GM18507 (cell line): ENCODE data around the gene EPN2.

Source experiments
- DNase-seq: peaks from one replicate; pipeline ENCODE4 v3.0.0; 2011; ENCODE audit warnings: low read depth; ENCODE audit not compliant: insufficient read length; ENCODE audit errors: extremely low spot score
- FAIRE-seq: peaks from 2 replicates; lab custom pipeline; 2011; peaks lifted over from hg19 to GRCh38; lab: Jason Lieb, UNC

The EPN2 gene

GRCh38 chr17:19304751-19305150, 67.6 kb downstream of the EPN2 start:
- DNase-seq: no peak
- FAIRE-seq: no peak

DNA sequence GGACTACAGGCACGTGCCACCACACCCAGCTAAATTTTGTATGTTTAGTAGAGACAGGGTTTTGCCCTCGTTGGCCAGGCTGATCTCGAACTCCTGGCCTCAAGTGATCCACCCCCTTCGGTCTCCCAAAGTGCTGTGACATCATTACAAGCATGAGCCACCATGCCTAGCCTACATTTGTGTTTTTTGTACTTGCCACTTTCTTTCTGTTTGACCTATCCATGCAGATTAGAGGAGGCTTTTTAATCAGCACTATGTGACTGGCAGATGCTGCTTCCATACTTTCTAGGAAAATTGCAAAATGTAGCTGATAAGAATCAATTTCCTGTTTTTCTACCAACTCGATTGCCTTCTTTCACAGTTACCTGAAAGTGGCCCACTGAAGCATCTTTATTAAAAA, 68.1 kb downstream of the EPN2 start:
- DNase-seq (no peak), FAIRE-seq (no peak)

GRCh38 chr17:19305761-19306159, 68.6 kb downstream of the EPN2 start:
- DNase-seq (no peak), FAIRE-seq (no peak)

DNA sequence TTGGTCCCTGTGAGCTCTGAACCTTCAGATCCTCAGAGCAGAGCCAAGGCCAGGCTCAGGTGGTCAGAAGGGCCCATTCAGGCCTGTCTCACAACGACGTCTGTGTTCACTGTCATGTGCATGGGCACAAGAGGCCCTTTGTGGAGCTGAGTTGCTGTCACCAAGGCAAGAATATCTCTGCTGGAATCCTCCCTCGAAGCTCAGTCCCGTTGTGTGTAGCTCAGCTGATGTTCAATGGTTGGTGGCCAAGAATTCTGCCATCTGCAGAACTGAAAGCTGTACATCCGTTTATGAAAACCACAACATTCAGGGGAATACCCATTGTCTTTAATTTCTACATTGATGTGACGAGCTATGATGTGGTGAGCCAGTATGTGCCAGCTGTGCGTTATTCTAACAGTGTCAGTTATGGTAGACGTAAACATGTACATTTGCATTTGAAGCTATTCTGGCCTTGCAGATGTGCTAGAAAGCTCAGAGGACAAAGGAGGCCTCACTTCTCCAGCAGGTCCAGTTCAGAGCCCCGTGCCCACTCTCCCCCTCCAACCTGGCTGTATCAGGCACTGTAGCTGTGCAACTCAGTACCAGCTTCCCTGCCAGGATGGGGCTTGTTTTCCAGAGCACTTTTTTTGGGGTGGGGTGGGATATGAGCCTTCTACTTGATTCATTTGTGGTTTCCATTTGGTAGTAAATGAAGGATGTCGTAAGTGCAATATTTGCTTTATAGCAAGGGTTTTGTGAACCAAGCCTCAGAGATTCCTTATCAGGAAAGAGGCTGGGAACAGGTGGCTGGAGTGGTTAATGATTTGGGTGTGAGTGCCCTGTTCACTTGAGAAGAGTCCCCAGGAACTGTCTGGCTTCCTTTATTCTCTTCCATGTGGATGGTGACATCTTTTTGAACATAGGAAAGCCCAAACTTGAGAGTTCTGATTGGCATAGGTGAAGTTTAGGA, 69.3 kb downstream of the EPN2 start:
- FAIRE-seq (peak; percentile 98), DNase-seq (peak; percentile 53)

GRCh38 chr17:19307521-19307920, 70.4 kb downstream of the EPN2 start:
- DNase-seq (no peak), FAIRE-seq (no peak)

DNA sequence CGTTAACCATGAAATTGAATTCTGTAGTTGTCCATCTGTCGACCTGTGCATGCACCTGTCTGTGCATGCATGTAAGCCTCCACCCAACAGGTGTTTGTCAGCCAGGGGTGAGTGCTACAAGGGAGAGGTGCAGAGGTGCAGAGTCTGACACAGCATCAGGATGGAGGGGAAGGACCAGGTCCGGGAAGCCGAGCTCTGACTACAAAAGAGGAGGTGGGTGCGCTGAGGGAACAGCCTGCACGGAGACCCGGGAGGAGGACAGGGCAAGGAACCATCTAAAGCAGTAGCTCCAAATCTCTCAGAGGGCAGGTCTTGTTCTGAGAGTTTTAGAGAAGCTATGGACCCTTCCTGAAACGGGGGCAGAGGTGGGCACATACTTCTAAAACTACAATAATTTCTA, 71.2 kb downstream of the EPN2 start:
- FAIRE-seq: no peak

DNA sequence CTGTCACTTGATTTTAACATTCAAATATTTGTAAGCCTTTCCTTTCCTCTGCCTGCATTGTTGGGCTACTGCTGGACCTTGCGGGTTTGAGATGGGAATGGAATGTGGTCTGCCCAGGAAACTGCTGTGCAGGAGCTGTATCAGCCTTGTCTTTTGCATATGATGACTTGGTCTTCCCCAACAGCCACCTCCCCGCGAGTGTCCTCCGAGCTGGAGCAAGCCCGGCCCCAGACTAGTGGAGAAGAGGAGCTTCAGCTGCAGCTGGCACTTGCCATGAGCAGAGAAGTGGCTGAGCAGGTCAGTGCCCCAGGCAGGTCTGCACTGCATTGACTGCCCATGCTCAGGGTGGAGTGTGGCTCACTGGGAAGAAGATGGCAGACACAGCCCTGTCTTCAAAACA, 72.5 kb downstream of the EPN2 start:
- FAIRE-seq (no peak), DNase-seq (no peak)

More for the DNA sequence above, 71.2 kb downstream of the EPN2 start:
- no peak for DNase-seq

- DNase-seq (no peak), FAIRE-seq (no peak)
These were observed 73.0 kb downstream of the EPN2 start for GRCh38 chr17:19310151-19310550.

GRCh38 chr17:19311016-19311415, 73.8 kb downstream of the EPN2 start:
- FAIRE-seq (no peak), DNase-seq (no peak)

DNA sequence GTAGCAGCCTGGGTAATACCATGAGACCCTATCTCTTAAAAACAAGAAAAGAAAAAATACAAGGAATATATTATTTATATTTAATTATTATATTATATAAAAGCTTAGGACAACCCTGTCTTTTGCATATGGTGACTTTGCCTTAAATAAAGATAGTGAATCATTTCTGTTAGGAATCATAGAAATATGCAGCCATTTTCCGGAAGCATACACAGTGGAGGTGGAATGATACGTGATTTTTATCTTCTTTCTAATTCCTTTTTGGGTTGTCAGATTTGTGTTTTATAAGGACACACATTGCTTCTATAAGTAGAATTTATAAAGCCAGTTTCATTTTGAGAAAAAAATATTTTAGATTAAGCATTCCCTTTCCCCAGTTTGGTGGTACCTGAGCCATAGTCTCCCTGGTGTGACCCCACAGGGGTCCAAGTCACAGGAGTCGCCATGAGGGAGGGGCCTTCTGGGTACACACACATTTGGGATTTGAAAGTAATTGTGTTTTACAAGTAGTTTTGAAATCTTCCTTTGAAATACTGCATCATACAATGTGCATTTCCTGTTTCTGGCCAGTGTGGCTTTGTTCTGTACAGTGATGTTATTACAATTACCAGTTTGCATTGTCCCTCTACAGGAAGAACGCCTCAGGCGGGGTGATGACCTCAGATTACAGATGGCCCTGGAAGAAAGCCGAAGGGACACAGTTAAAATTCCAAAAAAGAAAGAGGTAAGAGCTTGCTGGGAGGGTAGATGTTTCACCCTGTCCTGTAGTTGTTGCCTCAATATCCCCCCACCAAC, 74.5 kb downstream of the EPN2 start:
- no peak for FAIRE-seq

GRCh38 chr17:19312406-19312805, 75.2 kb downstream of the EPN2 start:
- FAIRE-seq: no peak

More for the DNA sequence above, 74.5 kb downstream of the EPN2 start:
- DNase-seq: no peak

DNA sequence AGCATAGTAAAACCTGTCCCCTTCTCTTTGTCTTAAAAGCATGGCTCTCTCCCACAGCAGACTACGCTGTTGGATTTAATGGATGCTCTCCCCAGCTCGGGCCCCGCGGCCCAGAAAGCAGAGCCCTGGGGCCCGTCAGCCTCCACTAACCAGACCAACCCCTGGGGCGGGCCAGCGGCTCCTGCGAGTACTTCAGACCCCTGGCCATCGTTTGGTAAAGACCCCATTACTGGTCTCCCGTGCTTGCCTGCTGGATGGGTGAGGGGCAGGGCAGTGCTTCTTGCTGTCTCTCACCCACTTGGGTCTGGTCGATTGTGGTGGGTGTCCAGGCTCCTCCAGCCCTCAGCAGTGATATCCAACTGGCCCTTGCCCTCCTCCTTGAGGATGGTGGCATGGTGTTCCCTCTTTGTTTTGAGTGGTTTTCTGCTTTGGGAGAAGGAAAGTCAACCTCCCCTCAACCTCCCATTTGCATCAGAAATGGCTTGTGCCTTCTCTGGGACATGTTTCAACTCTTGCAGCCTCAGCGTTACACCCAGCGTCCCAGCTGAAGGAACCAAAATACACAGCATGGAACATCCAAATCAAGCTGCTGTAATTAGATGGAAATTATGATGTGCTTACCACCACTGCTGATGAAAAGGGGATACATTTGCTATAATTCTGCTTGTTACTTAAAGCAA, 76.0 kb downstream of the EPN2 start:
- DNase-seq (no peak), FAIRE-seq (no peak)

More at GRCh38 chr17:19312406-19312805, 75.2 kb downstream of the EPN2 start:
- no peak for DNase-seq

DNA sequence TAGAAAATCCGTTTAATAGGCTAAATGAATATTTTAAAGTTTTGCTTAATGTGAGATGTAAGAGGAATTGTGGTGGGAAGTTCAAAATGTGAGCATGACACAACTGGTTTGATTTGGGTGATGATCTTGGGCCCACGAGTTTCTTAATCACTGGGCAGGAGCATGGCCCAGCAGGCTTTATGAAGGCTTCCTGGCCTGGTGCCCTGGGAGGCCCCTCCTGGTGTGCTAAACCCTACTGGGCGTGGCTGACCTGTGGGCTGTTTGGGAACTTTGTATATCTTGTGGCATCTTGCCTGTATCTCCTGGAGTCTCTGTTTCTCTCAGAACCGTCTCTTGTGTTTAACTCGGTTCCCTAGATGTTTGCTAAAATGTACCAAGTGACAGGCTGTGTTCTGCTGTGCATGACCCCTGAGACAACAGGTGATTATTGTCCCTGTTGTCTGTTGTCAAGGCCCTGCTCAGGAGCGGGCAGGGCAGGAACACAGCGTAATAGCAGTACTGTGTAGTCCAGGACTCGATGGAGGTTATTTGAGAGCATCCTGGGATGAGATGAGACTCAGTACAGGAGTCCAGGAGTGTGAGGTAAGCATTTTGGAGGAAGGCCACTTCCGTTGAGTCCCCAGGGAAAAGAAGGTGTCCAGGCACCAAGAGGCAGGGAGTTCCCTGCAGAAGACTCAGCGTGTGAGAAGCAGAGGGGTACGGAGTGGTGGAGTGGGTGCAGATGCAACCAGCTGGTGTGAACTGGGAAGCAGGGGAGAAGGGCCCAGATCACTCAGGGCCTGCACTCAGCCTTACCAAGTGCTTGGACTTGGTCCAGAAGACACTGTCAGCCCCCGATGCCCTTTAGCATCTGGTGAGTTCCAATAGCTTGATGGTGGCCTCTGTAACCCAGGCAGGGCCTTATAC, 76.8 kb downstream of the EPN2 start:
- no peak for FAIRE-seq

GRCh38 chr17:19315104-19315503, 77.9 kb downstream of the EPN2 start:
- FAIRE-seq (no peak), DNase-seq (no peak)

More for the DNA sequence above, 76.8 kb downstream of the EPN2 start:
- DNase-seq: no peak

GRCh38 chr17:19316761-19317358, 79.7 kb downstream of the EPN2 start:
- FAIRE-seq: no peak
- DNase-seq: no peak

DNA sequence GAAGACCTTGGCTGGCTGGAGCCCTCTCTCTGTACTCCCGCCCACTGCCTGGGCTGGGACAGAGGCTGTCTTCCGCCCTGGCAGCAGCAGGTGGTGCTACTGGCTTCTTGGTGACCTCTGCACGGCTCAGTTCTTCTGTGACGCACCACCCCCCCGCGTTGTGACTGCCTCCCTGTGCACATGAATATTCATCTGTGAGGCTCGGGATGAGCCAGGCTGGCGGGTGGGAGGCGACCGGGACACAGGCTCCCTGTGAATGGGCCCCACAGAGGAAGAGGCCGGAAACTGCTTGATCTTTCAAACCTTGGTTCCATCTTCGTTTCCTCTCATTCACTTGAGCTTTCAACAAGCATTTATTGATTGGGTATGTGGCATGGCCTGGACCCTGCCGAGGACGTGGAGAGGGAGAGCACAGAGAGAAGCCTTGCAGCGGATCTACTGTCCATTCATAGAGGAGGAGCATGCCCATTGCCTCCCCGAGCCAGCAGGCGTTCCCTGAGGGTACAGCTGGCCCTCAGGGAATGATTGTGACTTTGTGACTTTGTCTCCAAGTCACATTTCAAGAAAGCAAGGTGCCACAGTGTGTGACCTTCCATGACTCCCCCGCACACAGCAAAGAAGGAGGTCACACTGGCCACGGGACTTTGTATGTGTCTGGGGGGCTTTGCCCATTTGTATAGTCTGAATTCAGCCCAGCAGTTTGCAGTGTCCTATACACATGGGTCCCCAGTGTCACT, 80.4 kb downstream of the EPN2 start:
- DNase-seq: peak; percentile 65
- peak; percentile 77 for FAIRE-seq

- FAIRE-seq: no peak
- no peak for DNase-seq
These were observed 81.4 kb downstream of the EPN2 start for GRCh38 chr17:19318611-19319010.
